ENCODE results near the gene GPATCH2L. TPM values are rescaled to one million over a fixed set of nuclear protein-coding genes. Genes with fewer than 3 reads are reported as not detected.

The GPATCH2L gene
- total and polyA plus RNA-seq, 2 donors (not counting 1 experiment from before 2014, with no cell fraction given), result 17.4 to 82.7 TPM

DNA sequence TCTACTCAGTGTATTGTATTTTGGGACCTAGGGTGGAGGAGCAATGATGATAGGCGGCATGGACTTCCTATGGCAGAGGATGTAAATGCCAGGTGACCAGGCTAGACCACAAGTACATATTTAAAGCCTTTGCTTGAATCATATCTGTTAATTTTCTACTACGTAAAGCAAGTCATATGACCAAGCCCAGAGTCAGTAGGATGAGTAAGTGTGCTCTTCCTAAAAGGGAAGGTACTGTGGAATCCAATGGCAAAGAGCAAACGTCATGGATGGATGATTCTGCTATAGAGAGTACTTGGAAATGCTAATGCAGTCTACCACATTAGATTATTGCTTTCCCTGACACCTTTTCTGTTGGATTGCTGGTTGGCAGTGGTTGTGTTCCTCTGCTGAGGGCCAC, 16.8 kb downstream of the GPATCH2L start:
- H4K20me1 ChIP-seq (ENCODE audit: control insufficient read depth, insufficient read depth, low read length, poor library complexity, severe bottlenecking), result peaks cover 15% of the 10 kb centered on the region
- no peak overlapping the region for H3K9ac ChIP-seq (ENCODE audit: low read length)
- peaks cover 0 to 4% (median 0%) of the 10 kb centered on the region in 3 donors for H3K9me3 ChIP-seq (ENCODE audit: control extremely low read depth in 1 of 3, control insufficient read depth in 2 of 3, insufficient read depth in 1 of 3, low read length in 2 of 3)
- no peaks in the 10 kb centered on the region for H3K27me3 ChIP-seq (replicated peaks in 1 of 4; ENCODE audit: control extremely low read depth in 1 of 4, control insufficient read depth in 3 of 4, insufficient read depth in 4 of 4, low read length in 3 of 4)
- H3K4me1 Mint-ChIP-seq, result peaks cover 9% of the 10 kb centered on the region
- ATAC-seq (ENCODE audit: low read depth) (no peak), DNase-seq (no peak)
- no CpG with 5 or more reads among the region's 3 CpGs for WGBS (ENCODE audit: insufficient coverage)
- POLR2A ChIA-PET, result no interaction called here
- no peak overlapping the region for H2AFZ ChIP-seq (ENCODE audit: insufficient read depth, low read depth, low read length, poor library complexity, severe bottlenecking)
- no peak overlapping the region for H3K4me3 ChIP-seq (ENCODE audit: control extremely low read depth in 1 of 5, extremely low read depth in 1 of 5, insufficient read depth in 1 of 5, low read depth in 2 of 5, low read length in 4 of 5)
- H3K4me1 ChIP-seq (ENCODE audit: control insufficient read depth in 2 of 2, insufficient read depth in 2 of 2, low read length in 2 of 2), result no peaks in the 10 kb centered on the region
- no peak overlapping the region for H3K27ac ChIP-seq (ENCODE audit: low read length in 2 of 2)
- no peaks in the 10 kb centered on the region for H3K27me3 Mint-ChIP-seq
- H3K9me3 Mint-ChIP-seq (ENCODE audit: insufficient read depth), result no peaks in the 10 kb centered on the region
- H3K36me3 ChIP-seq (replicated peaks in 1 of 2; ENCODE audit: control extremely low read depth in 1 of 2, control insufficient read depth in 1 of 2, extremely low read depth in 1 of 2, insufficient read depth in 2 of 2, low read length in 1 of 2), result peaks cover 23 to 61% of the 10 kb centered on the region in 2 experiments
- H3K79me2 ChIP-seq (ENCODE audit: control insufficient read depth, insufficient read depth, low read length), result peaks cover 37% of the 10 kb centered on the region
- H3K4me3 Mint-ChIP-seq, result no peak overlapping the region
- intact Hi-C loops (cut with micrococcal nuclease), result no loop called here
- TF ChIP-seq, protein P1, sequence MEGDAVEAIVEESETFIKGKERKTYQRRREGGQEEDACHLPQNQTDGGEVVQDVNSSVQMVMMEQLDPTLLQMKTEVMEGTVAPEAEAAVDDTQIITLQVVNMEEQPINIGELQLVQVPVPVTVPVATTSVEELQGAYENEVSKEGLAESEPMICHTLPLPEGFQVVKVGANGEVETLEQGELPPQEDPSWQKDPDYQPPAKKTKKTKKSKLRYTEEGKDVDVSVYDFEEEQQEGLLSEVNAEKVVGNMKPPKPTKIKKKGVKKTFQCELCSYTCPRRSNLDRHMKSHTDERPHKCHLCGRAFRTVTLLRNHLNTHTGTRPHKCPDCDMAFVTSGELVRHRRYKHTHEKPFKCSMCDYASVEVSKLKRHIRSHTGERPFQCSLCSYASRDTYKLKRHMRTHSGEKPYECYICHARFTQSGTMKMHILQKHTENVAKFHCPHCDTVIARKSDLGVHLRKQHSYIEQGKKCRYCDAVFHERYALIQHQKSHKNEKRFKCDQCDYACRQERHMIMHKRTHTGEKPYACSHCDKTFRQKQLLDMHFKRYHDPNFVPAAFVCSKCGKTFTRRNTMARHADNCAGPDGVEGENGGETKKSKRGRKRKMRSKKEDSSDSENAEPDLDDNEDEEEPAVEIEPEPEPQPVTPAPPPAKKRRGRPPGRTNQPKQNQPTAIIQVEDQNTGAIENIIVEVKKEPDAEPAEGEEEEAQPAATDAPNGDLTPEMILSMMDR (IDR thresholded peaks at IDR 0.05), result no peak
- no peak for TF ChIP-seq EZH2 (IDR thresholded peaks at IDR 0.05; ENCODE audit: borderline replicate concordance, insufficient read depth, low read depth, low read length, poor library complexity, severe bottlenecking)
- H3K4me2 ChIP-seq (replicated peaks; ENCODE audit: low read depth, low read length, poor library complexity, severe bottlenecking), result no peak overlapping the region
- CTCF ChIA-PET, result no interaction called here
- no peak overlapping the region for H3K27ac Mint-ChIP-seq

DNA sequence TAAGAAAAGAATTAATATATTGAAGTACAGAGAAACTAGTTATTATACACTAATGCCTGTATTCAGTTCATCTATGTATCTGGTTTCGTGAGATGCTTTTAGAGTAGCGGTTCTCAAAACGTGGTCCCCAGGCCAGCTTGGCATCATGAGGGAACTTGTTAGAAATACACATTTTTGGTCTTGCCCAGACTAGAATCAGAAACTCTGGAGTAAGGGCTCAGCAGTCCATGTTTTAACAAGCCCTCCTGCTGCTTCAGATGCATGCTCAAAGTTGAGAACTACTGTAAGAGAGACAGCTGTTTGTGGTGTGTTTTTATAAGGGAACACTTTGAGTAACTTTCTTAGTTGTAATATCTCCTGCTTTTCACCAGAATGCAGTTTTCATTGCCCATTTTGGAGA, 18.1 kb downstream of the GPATCH2L start:
- CTCF ChIA-PET, result no interaction called here

More for the DNA sequence above, 18.1 kb downstream of the GPATCH2L start:
- no peak overlapping the region for H3K4me2 ChIP-seq (replicated peaks; ENCODE audit: low read depth, low read length, poor library complexity, severe bottlenecking)
- TF ChIP-seq, protein P1 (IDR thresholded peaks at IDR 0.05), result no peak
- no peak for TF ChIP-seq EZH2 (IDR thresholded peaks at IDR 0.05; ENCODE audit: borderline replicate concordance, insufficient read depth, low read depth, low read length, poor library complexity, severe bottlenecking)
- no peaks in the 10 kb centered on the region for H3K27me3 ChIP-seq (replicated peaks in 1 of 4; ENCODE audit: control extremely low read depth in 1 of 4, control insufficient read depth in 3 of 4, insufficient read depth in 4 of 4, low read length in 3 of 4)
- H3K36me3 ChIP-seq (replicated peaks in 1 of 2; ENCODE audit: control extremely low read depth in 1 of 2, control insufficient read depth in 1 of 2, extremely low read depth in 1 of 2, insufficient read depth in 2 of 2, low read length in 1 of 2), result peaks cover 23 to 66% of the 10 kb centered on the region in 2 experiments
- intact Hi-C loops (cut with micrococcal nuclease), result no loop called here
- H2AFZ ChIP-seq (ENCODE audit: insufficient read depth, low read depth, low read length, poor library complexity, severe bottlenecking), result no peak overlapping the region
- no peaks in the 10 kb centered on the region for H3K9me3 Mint-ChIP-seq (ENCODE audit: insufficient read depth)
- H3K9me3 ChIP-seq (ENCODE audit: control extremely low read depth in 1 of 3, control insufficient read depth in 2 of 3, insufficient read depth in 1 of 3, low read length in 2 of 3), result peaks cover 0 to 4% (median 0%) of the 10 kb centered on the region in 3 donors
- no peak overlapping the region for H3K4me3 ChIP-seq (ENCODE audit: control extremely low read depth in 1 of 5, extremely low read depth in 1 of 5, insufficient read depth in 1 of 5, low read depth in 2 of 5, low read length in 4 of 5)
- whole genome bisulfite sequencing (ENCODE audit: insufficient coverage), result 100% methylated on average over 1 of the region's 3 CpGs
- peaks cover 8% of the 10 kb centered on the region for H4K20me1 ChIP-seq (ENCODE audit: control insufficient read depth, insufficient read depth, low read length, poor library complexity, severe bottlenecking)
- H3K27ac ChIP-seq (ENCODE audit: low read length in 2 of 2), result no peak overlapping the region
- H3K79me2 ChIP-seq (ENCODE audit: control insufficient read depth, insufficient read depth, low read length), result peaks cover 26% of the 10 kb centered on the region
- H3K27me3 Mint-ChIP-seq, result no peaks in the 10 kb centered on the region
- H3K4me3 Mint-ChIP-seq, result no peak overlapping the region
- H3K4me1 ChIP-seq (ENCODE audit: control insufficient read depth in 2 of 2, insufficient read depth in 2 of 2, low read length in 2 of 2), result no peaks in the 10 kb centered on the region
- no peak for ATAC-seq (ENCODE audit: low read depth)
- peaks cover 1% of the 10 kb centered on the region for H3K4me1 Mint-ChIP-seq
- H3K9ac ChIP-seq (ENCODE audit: low read length), result no peak overlapping the region
- no peak overlapping the region for H3K27ac Mint-ChIP-seq
- no peak for DNase-seq
- POLR2A ChIA-PET, result no interaction called here

Data from B cell (primary cell).